Right atrium auricular region (tissue), 2 donors: ENCODE measurements around the gene RPL35A. TPM values are rescaled to one million over a fixed set of nuclear protein-coding genes. Genes with fewer than 3 reads are reported as not detected.
"Not testable (repeated sequence)": the region's sequence is repeated elsewhere in the genome, so short reads cannot be mapped to it uniquely, and the experiment has no call there.

Source experiments
- DNase-seq: peaks from one replicate; pipeline ENCODE4 v3.0.0-alpha.2; 2019; ENCODE audit warnings: low spot score
- H3K27ac ChIP-seq, 2 donors: fragments of 200-600 bp; sonication (generic); 1 replicate in 1 of 2; 2 replicates in 1 of 2; pipeline ENCODE4 v1.5.1; 2016 to 2019
- H3K27me3 ChIP-seq, 2 donors: fragments of 200-600 bp; sonication (generic); one replicate each; pipeline versions ENCODE4 v1.5.1 to v1.6.0; 2017 to 2019
- H3K36me3 ChIP-seq: fragments of 200-600 bp; sonication (generic); one replicate; pipeline ENCODE4 v1.5.1; 2016
- H3K4me1 ChIP-seq, 2 donors: fragments of 200-600 bp; sonication (generic); one replicate each; pipeline versions ENCODE4 v1.5.1 to v1.6.0; 2017 to 2019
- H3K4me3 ChIP-seq, 2 donors: fragments of 200-600 bp; sonication (generic); 1 replicate in 1 of 2; 2 replicates in 1 of 2; pipeline ENCODE4 v1.5.1; 2017 to 2019; ENCODE audit warnings: mild to moderate bottlenecking in 1 of 2, moderate library complexity in 1 of 2
- H3K9me3 ChIP-seq, 2 donors: fragments of 200-600 bp; sonication (generic); one replicate each; pipeline ENCODE4 v1.5.1; 2019
- total RNA-seq, 2 donors: library from RNA; depleted of rRNA; stranded (reverse); fragments of >200 nt; gene quantifications; one replicate each; pipeline ENCODE4 v1.1.0, GENCODE V29; 2016
- TF ChIP-seq, protein P1 (sequence below), 2 donors: fragments of 200-600 bp; sonication (generic); IDR thresholded peaks; one replicate each; pipeline ENCODE4 v1.5.1; 2019; ENCODE audit warnings: antibody characterized with exemption in 2 of 2

RPL35A gene
- total RNA-seq, 2 donors from 2014 or later, result 415 to 477 TPM

DNA sequence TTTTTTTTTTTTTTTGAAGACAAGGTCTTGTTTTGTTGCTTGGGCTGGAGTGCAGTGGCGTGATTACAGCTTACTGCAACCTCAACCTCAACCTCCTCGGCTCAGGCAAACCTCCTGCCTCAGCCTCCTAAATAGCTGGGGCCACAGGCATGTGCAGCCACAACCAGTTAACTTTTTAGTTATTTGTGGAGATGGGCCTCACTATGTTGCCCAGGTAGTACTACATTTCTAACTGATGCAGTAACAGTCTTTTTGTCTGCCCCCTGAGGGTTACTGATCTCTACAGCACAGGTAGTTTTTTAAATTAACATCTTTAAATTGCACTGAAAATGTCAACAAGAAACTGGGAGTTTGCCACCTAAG, 6.6 kb downstream of the RPL35A start:
- Histone ChIP-seq H3K27ac (no peak overlapping the region), H3K4me3 (no peak overlapping the region), H3K4me1 (peaks cover 0 to 48% of the 10 kb centered on the region in 2 donors), H3K27me3 (no peaks in the 10 kb centered on the region), H3K9me3 (no peaks in the 10 kb centered on the region), H3K36me3 (peaks cover 54% of the 10 kb centered on the region)
- DNase-seq, result no peak
- TF ChIP-seq, protein P1, sequence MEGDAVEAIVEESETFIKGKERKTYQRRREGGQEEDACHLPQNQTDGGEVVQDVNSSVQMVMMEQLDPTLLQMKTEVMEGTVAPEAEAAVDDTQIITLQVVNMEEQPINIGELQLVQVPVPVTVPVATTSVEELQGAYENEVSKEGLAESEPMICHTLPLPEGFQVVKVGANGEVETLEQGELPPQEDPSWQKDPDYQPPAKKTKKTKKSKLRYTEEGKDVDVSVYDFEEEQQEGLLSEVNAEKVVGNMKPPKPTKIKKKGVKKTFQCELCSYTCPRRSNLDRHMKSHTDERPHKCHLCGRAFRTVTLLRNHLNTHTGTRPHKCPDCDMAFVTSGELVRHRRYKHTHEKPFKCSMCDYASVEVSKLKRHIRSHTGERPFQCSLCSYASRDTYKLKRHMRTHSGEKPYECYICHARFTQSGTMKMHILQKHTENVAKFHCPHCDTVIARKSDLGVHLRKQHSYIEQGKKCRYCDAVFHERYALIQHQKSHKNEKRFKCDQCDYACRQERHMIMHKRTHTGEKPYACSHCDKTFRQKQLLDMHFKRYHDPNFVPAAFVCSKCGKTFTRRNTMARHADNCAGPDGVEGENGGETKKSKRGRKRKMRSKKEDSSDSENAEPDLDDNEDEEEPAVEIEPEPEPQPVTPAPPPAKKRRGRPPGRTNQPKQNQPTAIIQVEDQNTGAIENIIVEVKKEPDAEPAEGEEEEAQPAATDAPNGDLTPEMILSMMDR (IDR thresholded peaks at IDR 0.05), result no peak

DNA sequence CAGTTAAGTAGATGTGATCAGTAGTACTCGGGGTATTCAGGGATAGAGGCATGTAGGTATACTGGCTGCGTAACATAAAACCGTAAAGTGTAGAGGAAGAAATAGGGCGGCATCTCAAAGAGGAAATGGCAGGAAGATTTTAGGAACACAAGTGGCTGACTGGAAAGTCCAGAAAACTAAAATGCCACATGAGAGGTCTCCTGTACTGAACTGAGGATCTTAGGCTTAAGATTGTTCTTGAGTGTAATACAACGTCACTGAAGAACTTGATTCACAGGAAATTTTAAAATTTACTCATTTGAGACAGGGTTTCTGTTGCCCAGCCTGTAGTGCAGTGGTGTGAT, 7.8 kb downstream of the RPL35A start:
- TF ChIP-seq, protein P1 (IDR thresholded peaks at IDR 0.05), result no peak
- Histone ChIP-seq H3K27ac (no peak overlapping the region), H3K27me3 (no peaks in the 10 kb centered on the region), H3K4me1 (peaks cover 0 to 37% of the 10 kb centered on the region in 2 donors), H3K4me3 (no peak overlapping the region), H3K36me3 (peaks cover 43% of the 10 kb centered on the region), H3K9me3 (no peaks in the 10 kb centered on the region)
- DNase-seq, result no peak

DNA sequence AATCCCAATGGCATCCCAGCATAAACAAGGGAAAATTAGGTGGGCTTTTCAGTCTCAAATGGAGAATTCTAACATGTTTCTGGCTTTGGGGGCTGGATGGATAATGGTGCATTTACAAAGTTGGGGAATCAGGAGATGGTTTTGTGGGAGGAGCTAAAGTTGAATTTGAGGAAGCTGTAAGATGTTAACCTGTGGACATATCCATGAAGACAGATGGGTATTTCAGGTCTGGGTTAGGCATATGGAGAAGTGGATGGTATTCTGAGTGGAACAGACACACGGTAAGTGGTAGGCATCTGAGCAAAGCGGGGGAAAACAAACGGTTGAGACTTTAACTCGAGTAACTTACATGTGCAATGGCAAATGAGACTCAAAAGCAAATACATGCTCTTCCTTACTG, 8.4 kb downstream of the RPL35A start:
- Histone ChIP-seq H3K9me3 (no peaks in the 10 kb centered on the region), H3K27me3 (no peaks in the 10 kb centered on the region), H3K4me1 (peaks cover 0 to 31% of the 10 kb centered on the region in 2 donors), H3K4me3 (no peak overlapping the region), H3K36me3 (peaks cover 37% of the 10 kb centered on the region), H3K27ac (no peak overlapping the region)
- TF ChIP-seq, protein P1 (IDR thresholded peaks at IDR 0.05), result no peak
- no peak for DNase-seq

DNA sequence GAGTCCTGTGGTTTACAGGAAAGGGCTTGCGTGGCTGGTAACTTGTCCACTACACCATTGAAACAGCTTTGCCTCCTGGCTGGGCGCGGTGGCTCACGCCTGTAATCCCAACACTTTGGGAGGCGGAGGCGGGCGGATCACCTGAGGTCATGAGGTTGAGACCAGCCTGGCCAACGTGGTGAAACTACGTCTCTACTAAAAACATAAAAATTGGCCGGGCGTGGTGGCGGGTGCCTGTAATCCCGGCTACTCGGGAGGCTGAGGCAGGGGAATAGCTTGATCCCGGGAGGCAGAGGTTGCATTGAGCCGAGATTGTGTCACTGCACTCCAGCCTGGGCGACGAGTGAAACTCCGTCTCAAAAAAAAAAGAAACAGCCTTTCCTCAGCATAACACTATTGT, 8.9 kb downstream of the RPL35A start:
- not testable (repeated sequence) for H3K9me3 ChIP-seq, H3K27me3 ChIP-seq, H3K4me3 ChIP-seq, DNase-seq
- peaks cover 32% of the 10 kb centered on the region for H3K36me3 ChIP-seq
- H3K4me1 ChIP-seq, result peaks cover 0 to 26% of the 10 kb centered on the region in 2 donors
- peak overlapping the region; percentile 74 to 76 for H3K27ac ChIP-seq

DNA sequence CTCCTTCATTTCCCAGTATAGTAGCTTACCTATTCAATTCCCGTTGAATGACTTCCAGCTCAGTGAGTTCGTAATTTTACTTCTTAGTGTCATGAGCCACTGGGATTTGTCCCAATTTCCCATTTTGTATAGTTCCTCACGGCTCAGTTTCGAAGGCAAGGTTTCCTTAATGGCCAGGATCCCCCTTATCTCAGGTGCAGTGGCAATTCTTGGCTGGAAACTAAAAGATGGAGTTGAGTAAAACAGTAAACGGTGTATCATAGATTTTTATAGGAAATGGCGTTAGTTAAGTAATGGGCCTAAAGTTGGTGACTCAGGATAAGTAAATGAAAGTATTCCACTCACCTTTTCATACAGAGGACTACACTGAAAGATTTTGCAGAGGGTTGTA, 9.5 kb downstream of the RPL35A start:
- H3K4me3 ChIP-seq, result peak overlapping the region; percentile 75 to 80
- H3K36me3 ChIP-seq, result peaks cover 26% of the 10 kb centered on the region
- peak overlapping the region; percentile 74 to 76 for H3K27ac ChIP-seq
- peaks cover 0 to 24% of the 10 kb centered on the region in 2 donors for H3K4me1 ChIP-seq
- no peaks in the 10 kb centered on the region for H3K27me3 ChIP-seq
- H3K9me3 ChIP-seq, result no peaks in the 10 kb centered on the region
- no peak for DNase-seq
- TF ChIP-seq, protein P1 (IDR thresholded peaks at IDR 0.05), result no peak

DNA sequence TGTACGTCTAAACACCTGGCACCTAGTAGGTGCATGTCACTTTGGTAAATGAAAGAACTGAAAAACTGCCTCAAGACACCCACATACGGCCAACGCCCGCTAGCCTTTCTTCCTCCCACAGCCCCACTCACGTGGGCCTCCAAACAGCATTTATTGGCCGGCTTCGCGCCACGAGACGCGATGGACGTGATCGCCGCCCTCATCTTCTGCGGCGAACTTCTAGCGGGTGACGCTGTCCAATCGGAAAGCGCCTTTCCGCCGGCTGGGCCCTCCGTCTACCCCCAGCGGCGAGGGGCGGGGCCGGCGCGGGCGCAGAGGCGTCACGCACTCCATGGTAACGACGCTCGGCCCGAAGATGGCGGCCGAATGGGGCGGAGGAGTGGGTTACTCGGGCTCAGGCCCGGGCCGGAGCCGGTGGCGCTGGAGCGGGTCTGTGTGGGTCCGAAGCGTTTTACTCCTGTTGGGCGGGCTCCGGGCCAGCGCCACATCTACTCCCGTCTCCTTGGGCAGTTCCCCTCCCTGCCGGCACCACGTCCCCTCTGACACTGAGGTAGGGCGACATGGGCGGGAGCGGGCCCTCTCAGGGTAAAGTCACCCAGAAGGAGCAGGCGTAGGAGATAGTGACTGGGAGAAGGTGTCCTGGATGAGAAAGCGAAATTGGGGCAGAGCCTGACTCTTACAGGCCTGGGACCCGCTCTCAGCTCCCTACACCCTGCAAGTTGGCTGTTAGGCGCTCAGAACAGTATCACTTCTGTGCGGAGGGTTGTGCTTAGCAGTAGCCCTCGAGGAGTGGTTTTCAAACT, 10.1 kb downstream of the RPL35A start, which contains the start of gene LMLN:
TSS of gene LMLN (plus strand) at position 327 of the 803 bp plus-strand sequence. CDS start at position 356, 29 bp downstream.
- no peaks in the 10 kb centered on the region for H3K27me3 ChIP-seq
- peak within 1 kb of the TSS; percentile 75 to 80 for H3K4me3 ChIP-seq
- peaks cover 0 to 24% of the 10 kb centered on the region in 2 donors for H3K4me1 ChIP-seq
- H3K27ac ChIP-seq, result peak within 1 kb of the TSS; percentile 74 to 76
- H3K9me3 ChIP-seq, result no peaks in the 10 kb centered on the region
- peaks cover 20% of the 10 kb centered on the region for H3K36me3 ChIP-seq
- DNase-seq, result peak; percentile 97
- TF ChIP-seq, protein P1 (IDR thresholded peaks at IDR 0.05), result no peak
